Ovary (tissue), 3 donors: ENCODE data around the gene DCPS.

Experiments
- CTCF ChIP-seq, 3 donors: fragments of 450-650 bp in 2 of 3; fragments of 200-600 bp in 1 of 3; IDR thresholded peaks; one replicate each; pipeline versions ENCODE4 v1.5.1 to v1.8.0; 2016 to 2022; ENCODE audit warnings: antibody characterized with exemption in 3 of 3, mild to moderate bottlenecking in 1 of 3
- EP300 ChIP-seq: sonication (generic); formaldehyde crosslinking; IDR thresholded peaks from one replicate; pipeline ENCODE4 v1.6.1; 2017; ENCODE audit warnings: antibody characterized with exemption
- POLR2A ChIP-seq: fragments of 450-650 bp; IDR thresholded peaks from one replicate; pipeline ENCODE4 v1.6.1; 2017; ENCODE audit warnings: antibody characterized with exemption, mild to moderate bottlenecking, moderate library complexity
- donor health status: DM: no; HTN: no; CAD: no.

GRCh38 chr11:126346586-126346940, 42.7 kb downstream of the DCPS start:
- no peak for TF ChIP-seq CTCF (IDR thresholded peaks at IDR 0.05)
- no peak for TF ChIP-seq POLR2A
- TF ChIP-seq EP300: no peak
